Bronchial epithelial cell (primary cell): ENCODE measurements around the gene B3GNT8. TPM values are rescaled to one million over a fixed set of nuclear protein-coding genes. Genes with fewer than 3 reads are reported as not detected.
A peak's percentile ranks its signal among the peaks of the same experiment; 100 is the strongest.
"Not testable (repeated sequence)": the region's sequence is repeated elsewhere in the genome, so short reads cannot be mapped to it uniquely, and the experiment has no call there.

Source experiments
- DNase-seq: peaks from one replicate; pipeline ENCODE4 v3.0.0-alpha.2; 2010; ENCODE audit warnings: low read depth
- FAIRE-seq: peaks from 2 replicates; lab custom pipeline; 2011; peaks lifted over from hg19 to GRCh38; lab: Jason Lieb, UNC
- H3K27me3 ChIP-seq: 2 replicates; pipeline ENCODE4 v1.5.1; 2011; ENCODE audit warnings: low read length; ENCODE audit not compliant: control insufficient read depth, insufficient read depth
- H3K36me3 ChIP-seq: 2 replicates; pipeline ENCODE4 v1.5.1; 2011; ENCODE audit warnings: low read length; ENCODE audit not compliant: control insufficient read depth, insufficient read depth
- H3K4me3 ChIP-seq: 2 replicates; pipeline ENCODE4 v1.5.1; 2011; ENCODE audit warnings: mild to moderate bottlenecking, low read depth, low read length, control low read depth
- total RNA-seq: library from RNA; depleted of rRNA; stranded (reverse); fragments of >200 nt; gene quantifications from 2 replicates; pipeline ENCODE4 v1.2.1, GENCODE V29; 2014
- TF ChIP-seq, protein P1 (sequence below): IDR thresholded peaks from 2 replicates; pipeline ENCODE4 v1.5.1; 2011; ENCODE audit warnings: mild to moderate bottlenecking, moderate library complexity, low read length, control low read depth, inconsistent platforms; ENCODE audit not compliant: insufficient read depth, severe bottlenecking

Gene B3GNT8
- total RNA-seq, 1 donor from 2014 or later: 3.2 TPM

DNA sequence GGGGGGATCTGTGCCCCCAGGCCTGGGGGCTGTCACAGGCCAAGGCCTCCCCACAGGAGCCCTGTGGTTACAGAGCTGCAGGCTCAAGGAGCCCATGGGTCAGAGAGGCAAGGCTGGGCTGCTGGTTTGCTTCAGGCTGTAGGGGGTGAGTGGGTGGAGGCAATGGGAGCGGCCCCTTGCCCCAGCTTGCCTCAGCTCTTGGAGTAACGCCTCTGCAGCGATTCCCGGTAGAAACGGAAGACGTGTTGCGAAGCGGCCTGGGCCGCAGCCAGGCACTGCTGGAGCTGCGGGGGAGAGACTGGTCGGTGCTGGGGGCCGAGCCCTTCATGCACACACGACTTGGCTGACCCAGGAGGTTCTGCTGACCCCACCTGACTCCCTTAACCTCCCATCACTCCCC lies 40.7 kb downstream of the B3GNT8 start:
- FAIRE-seq (no peak), DNase-seq (peak; percentile 59)
- H3K4me3 ChIP-seq: no peak overlapping the region
- H3K27me3 ChIP-seq: no peaks in the 10 kb centered on the region
- TF ChIP-seq, protein P1, sequence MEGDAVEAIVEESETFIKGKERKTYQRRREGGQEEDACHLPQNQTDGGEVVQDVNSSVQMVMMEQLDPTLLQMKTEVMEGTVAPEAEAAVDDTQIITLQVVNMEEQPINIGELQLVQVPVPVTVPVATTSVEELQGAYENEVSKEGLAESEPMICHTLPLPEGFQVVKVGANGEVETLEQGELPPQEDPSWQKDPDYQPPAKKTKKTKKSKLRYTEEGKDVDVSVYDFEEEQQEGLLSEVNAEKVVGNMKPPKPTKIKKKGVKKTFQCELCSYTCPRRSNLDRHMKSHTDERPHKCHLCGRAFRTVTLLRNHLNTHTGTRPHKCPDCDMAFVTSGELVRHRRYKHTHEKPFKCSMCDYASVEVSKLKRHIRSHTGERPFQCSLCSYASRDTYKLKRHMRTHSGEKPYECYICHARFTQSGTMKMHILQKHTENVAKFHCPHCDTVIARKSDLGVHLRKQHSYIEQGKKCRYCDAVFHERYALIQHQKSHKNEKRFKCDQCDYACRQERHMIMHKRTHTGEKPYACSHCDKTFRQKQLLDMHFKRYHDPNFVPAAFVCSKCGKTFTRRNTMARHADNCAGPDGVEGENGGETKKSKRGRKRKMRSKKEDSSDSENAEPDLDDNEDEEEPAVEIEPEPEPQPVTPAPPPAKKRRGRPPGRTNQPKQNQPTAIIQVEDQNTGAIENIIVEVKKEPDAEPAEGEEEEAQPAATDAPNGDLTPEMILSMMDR: no peak
- peaks cover 12% of the 10 kb centered on the region for H3K36me3 ChIP-seq

GRCh38 chr19:41384351-41384750 lies 42.8 kb downstream of the B3GNT8 start:
- DNase-seq: no peak
- Histone ChIP-seq H3K27me3 (no peaks in the 10 kb centered on the region), H3K4me3 (no peak overlapping the region), H3K36me3 (peaks cover 3% of the 10 kb centered on the region)
- no peak for FAIRE-seq
- TF ChIP-seq, protein P1: no peak

DNA sequence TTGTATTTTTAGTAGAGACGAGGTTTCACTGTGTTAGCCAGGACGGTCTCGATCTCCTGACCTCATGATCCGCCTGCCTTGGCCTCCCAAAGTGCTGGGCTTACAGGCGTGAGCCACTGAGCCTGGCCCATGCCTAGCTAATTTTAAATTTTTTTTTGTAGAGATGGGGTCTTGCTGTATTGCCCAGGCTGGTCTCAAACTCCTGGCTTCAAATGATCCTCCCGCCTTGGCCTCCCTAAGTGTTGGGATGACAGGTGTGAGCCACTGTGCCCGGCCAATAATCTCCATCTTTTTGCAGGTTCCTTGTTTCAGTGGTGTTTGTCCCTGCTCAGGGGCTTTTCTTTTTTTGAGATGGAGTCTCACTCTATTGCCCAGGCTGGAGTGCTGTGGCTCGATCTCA lies 45.6 kb downstream of the B3GNT8 start:
- not testable (repeated sequence) for FAIRE-seq, H3K4me3 ChIP-seq, DNase-seq, H3K27me3 ChIP-seq, H3K36me3 ChIP-seq

GRCh38 chr19:41377977-41378709 lies 49.0 kb downstream of the B3GNT8 start:
- H3K36me3 ChIP-seq: peaks cover 1% of the 10 kb centered on the region
- DNase-seq (no peak), FAIRE-seq (no peak)

DNA sequence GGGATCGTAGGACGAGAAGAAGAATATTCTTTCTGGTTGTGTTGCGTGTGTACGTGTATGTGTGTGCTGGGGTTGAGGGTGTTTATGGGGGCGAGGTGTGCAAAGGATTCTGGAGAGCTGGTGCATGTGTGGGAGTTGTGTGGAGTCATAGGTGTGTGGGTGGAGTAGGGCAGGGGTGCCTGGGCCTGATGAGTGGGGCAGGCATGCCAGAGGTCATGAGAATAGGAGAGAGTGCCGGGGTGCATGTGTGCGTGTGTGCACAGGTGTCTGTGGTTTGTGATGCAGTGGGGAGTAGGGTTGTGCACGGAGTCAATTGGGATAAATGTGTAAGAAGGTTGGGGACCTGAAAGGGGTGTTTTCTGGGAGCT lies 50.2 kb downstream of the B3GNT8 start:
- Histone ChIP-seq H3K4me3 (peak overlapping the region; percentile 43), H3K27me3 (no peaks in the 10 kb centered on the region), H3K36me3 (peaks cover 1% of the 10 kb centered on the region)
- FAIRE-seq (peak; percentile 32), DNase-seq (peak; percentile 25)
- TF ChIP-seq, protein P1: no peak

More at GRCh38 chr19:41377977-41378709, 49.0 kb downstream of the B3GNT8 start:
- H3K4me3 ChIP-seq: no peak overlapping the region
- H3K27me3 ChIP-seq: no peaks in the 10 kb centered on the region
- TF ChIP-seq, protein P1: no peak

- peaks cover 1% of the 10 kb centered on the region for H3K36me3 ChIP-seq
- TF ChIP-seq, protein P1: no peak
- H3K4me3 ChIP-seq: peak within 1 kb of the TSS; percentile 43
- H3K27me3 ChIP-seq: no peaks in the 10 kb centered on the region
- FAIRE-seq: no peak
- DNase-seq: peak; percentile 46
Observed at GRCh38 chr19:41376241-41376997, 50.8 kb downstream of the B3GNT8 start, which contains the start of gene TMEM91. TMEM91 (plus strand) TSS chr19:41376533; CDS start chr19:41378310, 1,777 bp downstream.
